SK-N-SH treated with all-trans-retinoic acid at 6 μM for 48 hours (cell line): Measurements from ENCODE around the gene PRR12.

Experiments
- ATAC-seq: fragments of 200-7000 bp; cut with Tn5 transposase; 3 replicates; pipeline ENCODE4 v1.9.1; 2020; ENCODE audit warnings: mild to moderate bottlenecking, moderate library complexity
- ARNTL ChIP-seq: fragments of 450-650 bp; formaldehyde crosslinking; IDR thresholded peaks from 2 replicates; pipeline ENCODE4 v1.5.0; 2020; ENCODE audit warnings: low read depth, mild to moderate bottlenecking, moderate library complexity, borderline replicate concordance
- BACH2 ChIP-seq: fragments of 250-450 bp; sonication (Bioruptor Pico); IDR thresholded peaks from 2 replicates; pipeline ENCODE4 v1.9.0; 2021; ENCODE audit warnings: mild to moderate bottlenecking, borderline replicate concordance
- CREB5 ChIP-seq: fragments of 250-450 bp; sonication (Bioruptor Pico); IDR thresholded peaks from 2 replicates; pipeline ENCODE4 v1.5.1; 2020; ENCODE audit warnings: low read depth, mild to moderate bottlenecking, moderate library complexity
- CSDC2 ChIP-seq: fragments of 250-450 bp; sonication (Bioruptor Pico); IDR thresholded peaks from 2 replicates; pipeline ENCODE4 v1.5.0; 2020; ENCODE audit warnings: mild to moderate bottlenecking, moderate library complexity
- ESRRG ChIP-seq: fragments of 250-450 bp; sonication (Bioruptor Pico); IDR thresholded peaks from 2 replicates; pipeline ENCODE4 v1.6.1; 2021; ENCODE audit warnings: mild to moderate bottlenecking
- GLIS3 ChIP-seq: fragments of 250-450 bp; sonication (Bioruptor Pico); IDR thresholded peaks from 2 replicates; pipeline ENCODE4 v1.5.0; 2020; ENCODE audit warnings: mild to moderate bottlenecking, moderate library complexity
- OSR1 ChIP-seq: fragments of 250-450 bp; sonication (Bioruptor Pico); IDR thresholded peaks from 2 replicates; pipeline ENCODE4 v1.8.0; 2022; ENCODE audit warnings: moderate library complexity, mild to moderate bottlenecking, inconsistent platforms
- PATZ1 ChIP-seq: fragments of 250-450 bp; sonication (Bioruptor Pico); IDR thresholded peaks from 2 replicates; pipeline ENCODE4 v1.8.0; 2020; ENCODE audit warnings: mild to moderate bottlenecking, moderate library complexity, borderline replicate concordance
- PPARA ChIP-seq: fragments of 250-450 bp; sonication (Bioruptor Pico); IDR thresholded peaks from 2 replicates; pipeline ENCODE4 v1.5.0; 2020; ENCODE audit warnings: mild to moderate bottlenecking, borderline replicate concordance
- SNAI2 ChIP-seq: fragments of 250-450 bp; sonication (Bioruptor Pico); IDR thresholded peaks from 2 replicates; pipeline ENCODE4 v1.5.0; 2020; ENCODE audit warnings: mild to moderate bottlenecking, moderate library complexity
- TCF4 ChIP-seq: fragments of 250-450 bp; sonication (Bioruptor Pico); IDR thresholded peaks from 2 replicates; pipeline ENCODE4 v1.8.0; 2021; ENCODE audit warnings: mild to moderate bottlenecking, moderate library complexity, borderline replicate concordance
- TOX ChIP-seq: fragments of 250-450 bp; sonication (Bioruptor Pico); IDR thresholded peaks from 2 replicates; pipeline ENCODE4 v1.8.0; 2021; ENCODE audit warnings: mild to moderate bottlenecking, moderate library complexity, borderline replicate concordance
- ZC3H10 ChIP-seq: fragments of 250-450 bp; sonication (Bioruptor Pico); IDR thresholded peaks from 2 replicates; pipeline ENCODE4 v1.5.1; 2021; ENCODE audit warnings: mild to moderate bottlenecking, moderate library complexity
- ZFP3 ChIP-seq: fragments of 250-450 bp; sonication (Bioruptor Pico); IDR thresholded peaks from 2 replicates; pipeline ENCODE4 v1.5.0; 2020; ENCODE audit warnings: mild to moderate bottlenecking, moderate library complexity
- ZNF565 ChIP-seq: fragments of 450-650 bp; formaldehyde crosslinking; conservative IDR thresholded peaks from 2 replicates; pipeline ENCODE4 v1.5.0; 2020; ENCODE audit warnings: low read depth, mild to moderate bottlenecking, moderate library complexity
- ZNF70 ChIP-seq: fragments of 450-650 bp; formaldehyde crosslinking; IDR thresholded peaks from 2 replicates; pipeline ENCODE4 v1.5.0; 2020; ENCODE audit warnings: mild to moderate bottlenecking, moderate library complexity
- TF ChIP-seq, protein P1 (sequence below): fragments of 250-450 bp; sonication (Bioruptor Pico); IDR thresholded peaks from 2 replicates; pipeline ENCODE4 v1.5.0; 2020; ENCODE audit warnings: mild to moderate bottlenecking, moderate library complexity
- TF ChIP-seq, protein P2 (sequence below): fragments of 250-450 bp; sonication (Bioruptor Pico); IDR thresholded peaks from 2 replicates; pipeline ENCODE4 v1.8.0; 2021; ENCODE audit warnings: low read depth, mild to moderate bottlenecking, moderate library complexity, borderline replicate concordance

Gene PRR12

GRCh38 chr19:49639401-49640112, 48.6 kb downstream of the PRR12 start:
- TF ChIP-seq OSR1 (CRISPR knock-in tag) (no peak), TCF4 (no peak), PPARA (no peak), PATZ1 (CRISPR knock-in tag) (no peak), GLIS3 (CRISPR knock-in tag) (no peak), ZC3H10 (no peak), TOX (CRISPR knock-in tag) (no peak), ZFP3 (CRISPR knock-in tag) (no peak), ESRRG (CRISPR knock-in tag) (no peak), ZNF565 (CRISPR knock-in tag) (no peak)
- TF ChIP-seq, protein P1, sequence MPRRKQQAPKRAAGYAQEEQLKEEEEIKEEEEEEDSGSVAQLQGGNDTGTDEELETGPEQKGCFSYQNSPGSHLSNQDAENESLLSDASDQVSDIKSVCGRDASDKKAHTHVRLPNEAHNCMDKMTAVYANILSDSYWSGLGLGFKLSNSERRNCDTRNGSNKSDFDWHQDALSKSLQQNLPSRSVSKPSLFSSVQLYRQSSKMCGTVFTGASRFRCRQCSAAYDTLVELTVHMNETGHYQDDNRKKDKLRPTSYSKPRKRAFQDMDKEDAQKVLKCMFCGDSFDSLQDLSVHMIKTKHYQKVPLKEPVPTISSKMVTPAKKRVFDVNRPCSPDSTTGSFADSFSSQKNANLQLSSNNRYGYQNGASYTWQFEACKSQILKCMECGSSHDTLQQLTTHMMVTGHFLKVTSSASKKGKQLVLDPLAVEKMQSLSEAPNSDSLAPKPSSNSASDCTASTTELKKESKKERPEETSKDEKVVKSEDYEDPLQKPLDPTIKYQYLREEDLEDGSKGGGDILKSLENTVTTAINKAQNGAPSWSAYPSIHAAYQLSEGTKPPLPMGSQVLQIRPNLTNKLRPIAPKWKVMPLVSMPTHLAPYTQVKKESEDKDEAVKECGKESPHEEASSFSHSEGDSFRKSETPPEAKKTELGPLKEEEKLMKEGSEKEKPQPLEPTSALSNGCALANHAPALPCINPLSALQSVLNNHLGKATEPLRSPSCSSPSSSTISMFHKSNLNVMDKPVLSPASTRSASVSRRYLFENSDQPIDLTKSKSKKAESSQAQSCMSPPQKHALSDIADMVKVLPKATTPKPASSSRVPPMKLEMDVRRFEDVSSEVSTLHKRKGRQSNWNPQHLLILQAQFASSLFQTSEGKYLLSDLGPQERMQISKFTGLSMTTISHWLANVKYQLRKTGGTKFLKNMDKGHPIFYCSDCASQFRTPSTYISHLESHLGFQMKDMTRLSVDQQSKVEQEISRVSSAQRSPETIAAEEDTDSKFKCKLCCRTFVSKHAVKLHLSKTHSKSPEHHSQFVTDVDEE (CRISPR knock-in tag) = no peak
- TF ChIP-seq, protein P2, sequence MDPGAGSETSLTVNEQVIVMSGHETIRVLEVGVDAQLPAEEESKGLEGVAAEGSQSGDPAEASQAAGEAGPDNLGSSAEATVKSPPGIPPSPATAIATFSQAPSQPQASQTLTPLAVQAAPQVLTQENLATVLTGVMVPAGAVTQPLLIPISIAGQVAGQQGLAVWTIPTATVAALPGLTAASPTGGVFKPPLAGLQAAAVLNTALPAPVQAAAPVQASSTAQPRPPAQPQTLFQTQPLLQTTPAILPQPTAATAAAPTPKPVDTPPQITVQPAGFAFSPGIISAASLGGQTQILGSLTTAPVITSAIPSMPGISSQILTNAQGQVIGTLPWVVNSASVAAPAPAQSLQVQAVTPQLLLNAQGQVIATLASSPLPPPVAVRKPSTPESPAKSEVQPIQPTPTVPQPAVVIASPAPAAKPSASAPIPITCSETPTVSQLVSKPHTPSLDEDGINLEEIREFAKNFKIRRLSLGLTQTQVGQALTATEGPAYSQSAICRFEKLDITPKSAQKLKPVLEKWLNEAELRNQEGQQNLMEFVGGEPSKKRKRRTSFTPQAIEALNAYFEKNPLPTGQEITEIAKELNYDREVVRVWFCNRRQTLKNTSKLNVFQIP (CRISPR knock-in tag) = no peak
- ATAC-seq = no peak

DNA sequence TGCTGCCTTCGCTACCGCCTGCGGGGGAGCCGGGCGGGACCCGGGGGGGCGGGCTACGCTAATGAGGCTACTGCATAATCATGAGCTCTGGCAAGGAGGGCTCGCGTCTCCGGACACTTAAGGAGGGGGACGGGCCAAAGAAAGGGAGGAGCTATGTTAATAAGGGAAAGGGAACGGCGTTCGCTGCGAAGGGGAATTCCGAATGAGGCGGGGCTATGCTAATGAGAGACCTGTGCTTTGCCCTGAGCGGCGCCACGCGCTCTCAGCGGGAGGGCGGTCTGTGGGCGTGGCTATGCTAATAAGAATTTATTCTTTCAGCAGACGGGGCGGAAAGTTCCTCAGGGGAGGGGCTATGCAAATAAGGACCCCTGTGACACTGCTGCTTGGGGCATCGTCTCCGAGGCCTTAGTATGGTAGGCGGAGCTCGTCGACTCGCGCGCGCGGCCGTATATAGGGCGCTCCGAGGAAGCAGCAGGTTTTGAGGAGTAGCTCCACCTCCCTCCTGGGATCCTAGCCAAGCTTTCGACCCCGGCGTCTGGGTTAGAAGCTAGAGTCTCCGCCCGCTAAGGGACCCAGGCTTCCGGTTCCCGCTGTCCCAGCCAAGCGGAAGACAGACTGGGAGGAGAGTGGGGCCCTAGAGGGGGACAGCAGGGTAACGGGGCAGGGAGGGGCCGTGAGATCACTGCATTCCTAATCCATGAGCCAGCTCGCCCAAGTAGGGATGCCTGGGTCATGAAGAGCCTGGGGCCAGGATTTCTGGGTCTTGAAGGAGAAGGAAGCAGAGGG, 49.3 kb downstream of the PRR12 start, which contains the start of gene RRAS:
TSS of gene RRAS (minus strand) at position 31 of the 786 bp plus-strand sequence. CDS start 45 bp downstream, outside the sequence.
- peak; percentile 79 for ATAC-seq

GRCh38 chr19:49641688-49642491, 50.9 kb downstream of the PRR12 start, which contains the start of gene SCAF1:
Gene SCAF1 (plus strand): TSS chr19:49642209. CDS start chr19:49645027, 2,818 bp downstream.
- ATAC-seq = peak; percentile 60
- no peak for TF ChIP-seq PPARA
- TF ChIP-seq BACH2 (CRISPR knock-in tag) = no peak
- TF ChIP-seq TOX (CRISPR knock-in tag) = no peak
- TF ChIP-seq OSR1 (CRISPR knock-in tag) = no peak
- 0 out of 2 replicates have a peak, but pooled peaks have one; percentile 34 for TF ChIP-seq GLIS3 (CRISPR knock-in tag)
- TF ChIP-seq ARNTL (CRISPR knock-in tag) = no peak
- TF ChIP-seq ZFP3 (CRISPR knock-in tag) = 0 out of 2 replicates have a peak, but pooled peaks have one; percentile 44
- TF ChIP-seq ZNF70 (CRISPR knock-in tag) = no peak
- TF ChIP-seq SNAI2 = no peak
- TF ChIP-seq CREB5 (CRISPR knock-in tag) = no peak
- no peak for TF ChIP-seq CSDC2 (CRISPR knock-in tag)
- TF ChIP-seq, protein P1 (CRISPR knock-in tag) = peak; percentile 82; the same call in 1 of the 2 replicates

More for the DNA sequence above, 49.3 kb downstream of the PRR12 start, which contains the start of gene RRAS:
- TF ChIP-seq PATZ1 (CRISPR knock-in tag) = peak; percentile 76; the same call in 1 of the 2 replicates
- TF ChIP-seq SNAI2 = no peak
- no peak for TF ChIP-seq ZC3H10
- TF ChIP-seq PPARA = no peak
